NCI-H82 treated with DMSO at 0.1 percent for 48 hours (cell line): ENCODE measurements around the gene SLMAP.
A peak's percentile ranks its signal among the peaks of the same experiment; 100 is the strongest.
"Not testable (repeated sequence)": the region's sequence is repeated elsewhere in the genome, so short reads cannot be mapped to it uniquely, and the experiment has no call there.

Experiments used
- DNase-seq: peaks from one replicate; lab custom pipeline; 2025; ENCODE audit not compliant: unreplicated experiment; lab: John Stamatoyannopoulos, UW

The SLMAP gene

DNA sequence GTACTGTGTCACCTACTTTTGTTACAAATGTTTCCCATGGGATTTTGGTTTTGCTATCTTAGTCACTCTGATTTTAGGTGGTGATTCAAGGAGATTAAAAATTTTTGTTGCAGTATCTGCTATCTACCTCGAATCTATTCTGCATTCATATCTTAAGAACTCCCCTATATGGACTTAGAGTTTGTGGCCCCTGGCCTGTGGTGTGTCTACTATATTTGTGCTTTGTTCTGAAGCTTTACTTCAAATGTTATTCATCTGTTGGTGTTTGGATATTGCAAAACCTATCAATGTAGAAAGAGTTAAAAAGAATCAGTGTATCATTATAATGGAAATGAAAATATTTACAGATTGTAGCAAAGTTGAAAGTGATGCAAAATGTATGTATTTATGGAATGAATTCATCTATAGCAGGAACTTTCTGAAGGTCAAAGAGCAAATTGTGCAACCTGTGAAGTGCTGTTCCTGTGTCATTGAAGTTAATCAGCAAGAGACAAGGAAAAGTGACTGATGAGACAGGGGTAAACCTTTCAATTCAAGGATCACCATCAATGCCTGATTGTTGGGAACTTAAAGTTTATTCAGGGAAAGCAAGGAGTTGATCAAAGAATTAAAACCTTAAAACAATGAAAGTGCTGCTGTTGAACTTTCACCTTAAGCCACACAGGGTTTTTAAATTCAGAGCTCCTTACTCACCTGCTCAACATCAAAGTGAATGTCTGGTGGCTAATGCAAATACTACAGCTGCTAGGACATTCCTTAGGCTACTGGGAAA is 71.0 kb downstream of the SLMAP start:
- DNase-seq, result no peak

DNA sequence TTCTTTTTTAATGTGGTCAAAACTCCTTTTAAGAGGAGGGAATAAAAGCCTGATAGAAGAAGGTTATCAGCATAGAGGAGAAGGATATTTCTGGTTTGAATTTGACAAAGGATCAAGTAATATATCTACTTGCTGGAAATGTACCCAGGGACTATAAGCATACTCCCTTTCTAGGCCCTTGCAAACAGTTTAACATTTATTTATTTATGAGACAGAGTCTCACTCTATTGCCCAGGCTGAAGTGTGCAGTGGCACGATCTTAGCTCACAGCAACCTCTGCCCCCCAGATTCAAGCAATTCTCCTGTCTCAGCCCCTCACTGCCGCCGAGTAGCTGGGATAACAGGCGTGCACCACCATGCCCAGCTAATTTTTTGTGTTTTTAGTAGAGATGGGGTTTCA is 71.6 kb downstream of the SLMAP start:
- DNase-seq, result no peak

DNA sequence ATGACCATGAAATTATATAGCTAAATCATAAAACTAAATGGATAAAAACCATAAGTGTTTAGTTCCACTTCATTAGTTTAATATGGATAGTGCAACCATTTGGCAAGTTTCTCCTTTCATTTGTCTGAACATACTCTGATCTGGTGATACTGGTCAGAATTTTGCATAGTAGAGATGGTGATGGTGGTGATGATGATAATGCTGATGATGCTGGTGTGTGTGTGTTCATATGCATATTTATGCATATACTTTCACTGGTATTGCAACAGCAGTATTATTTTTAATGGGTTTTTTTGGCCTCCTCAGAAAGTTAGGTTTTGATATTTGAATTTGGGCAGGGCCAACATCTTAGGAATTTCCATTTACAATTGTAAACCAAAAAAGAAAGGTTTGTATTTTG is 76.4 kb downstream of the SLMAP start:
- DNase-seq, result no peak

DNA sequence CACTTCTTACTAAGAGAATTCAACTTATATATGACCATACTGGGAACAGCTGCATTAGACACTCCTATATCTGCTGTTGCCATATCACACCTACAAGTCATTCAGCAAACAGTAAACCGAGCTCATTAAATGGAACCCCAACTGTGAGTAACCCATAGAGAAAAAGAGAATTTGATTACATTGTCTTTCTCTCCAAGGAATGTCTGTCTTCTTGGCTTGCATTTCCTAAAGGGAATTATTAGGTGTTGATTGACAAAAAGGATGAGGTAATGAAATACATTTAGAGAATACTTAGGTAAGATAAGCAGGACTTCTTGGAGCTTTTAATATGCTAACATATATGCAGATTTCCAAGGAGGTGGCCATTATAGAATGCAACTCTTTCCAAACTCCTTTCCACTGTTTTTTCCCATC is 76.8 kb downstream of the SLMAP start:
- DNase-seq, result no peak

DNA sequence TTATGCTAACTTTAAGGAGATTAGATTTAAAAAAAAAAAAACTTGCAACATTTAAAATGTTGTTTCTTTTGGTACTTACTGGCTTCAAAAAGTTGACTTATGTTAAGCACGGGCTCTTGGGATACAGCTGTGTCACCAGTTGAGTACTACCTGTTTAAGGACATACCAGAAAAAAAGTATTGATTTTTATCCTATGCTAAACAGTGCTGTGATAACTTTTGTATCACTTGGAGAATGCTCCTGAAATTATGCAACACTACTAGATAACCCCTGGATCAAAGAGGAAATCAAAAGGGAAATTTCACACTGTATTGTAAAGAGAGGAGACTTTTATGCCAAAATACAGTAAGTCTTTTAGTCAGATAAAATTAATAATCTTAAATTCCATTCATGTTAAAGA is 77.7 kb downstream of the SLMAP start:
- no peak for DNase-seq

DNA sequence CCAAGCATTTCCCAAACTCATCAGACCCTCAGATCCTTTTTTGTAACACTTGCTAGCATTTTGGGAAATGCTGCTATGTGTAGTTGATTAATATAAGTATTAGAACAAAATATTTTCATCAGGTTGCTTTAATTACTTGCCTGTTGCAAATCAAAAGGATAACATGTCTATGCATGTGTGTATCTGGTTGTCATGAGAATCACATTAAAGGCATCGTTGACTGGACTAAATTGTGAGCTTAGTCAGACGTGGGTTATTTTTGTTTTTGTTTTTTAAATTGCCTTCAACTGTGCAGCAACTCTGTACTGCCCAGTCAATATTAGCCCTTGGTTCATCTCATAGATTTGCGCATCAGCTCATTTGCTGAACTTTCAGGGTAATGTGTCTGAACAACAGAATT is 81.6 kb downstream of the SLMAP start:
- no peak for DNase-seq

DNA sequence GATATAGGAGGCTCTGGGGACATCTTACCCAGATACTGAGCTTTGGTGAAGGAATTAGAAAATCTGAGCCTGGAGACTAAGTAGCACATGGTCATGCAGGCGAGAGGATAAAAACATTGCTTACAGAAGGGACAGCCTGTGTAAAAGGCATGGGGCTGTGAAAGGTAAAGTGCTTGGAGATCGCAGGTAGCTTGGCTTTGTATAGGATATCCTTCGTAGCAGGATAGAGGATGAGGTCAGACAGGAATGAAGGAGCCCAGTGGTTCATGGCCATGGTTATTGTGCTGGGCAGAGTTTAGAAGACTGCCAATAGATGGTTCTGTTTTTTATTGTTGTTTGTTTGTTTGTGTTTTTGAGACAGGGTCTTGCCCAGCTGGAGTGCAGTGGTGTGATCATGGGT is 82.5 kb downstream of the SLMAP start:
- DNase-seq, result no peak

DNA sequence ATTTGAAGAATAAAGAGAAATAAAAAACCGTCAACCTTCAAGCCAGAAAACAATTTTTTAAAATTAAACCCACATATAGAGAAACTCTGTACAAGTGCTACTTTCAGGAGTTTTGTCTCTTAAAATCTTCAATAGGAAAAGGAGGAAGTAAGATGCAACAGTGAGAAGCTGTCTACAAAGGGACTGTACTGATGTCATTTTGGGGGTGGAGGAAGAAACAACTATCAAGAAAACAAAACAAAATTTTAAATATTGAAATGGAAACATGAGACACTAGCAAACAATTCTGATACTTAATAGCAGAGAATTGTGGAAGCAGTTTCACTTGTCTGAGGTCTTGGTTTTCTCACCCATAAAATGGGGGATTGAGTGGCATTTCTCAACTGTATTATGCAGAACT is 84.4 kb downstream of the SLMAP start:
- DNase-seq, result no peak

DNA sequence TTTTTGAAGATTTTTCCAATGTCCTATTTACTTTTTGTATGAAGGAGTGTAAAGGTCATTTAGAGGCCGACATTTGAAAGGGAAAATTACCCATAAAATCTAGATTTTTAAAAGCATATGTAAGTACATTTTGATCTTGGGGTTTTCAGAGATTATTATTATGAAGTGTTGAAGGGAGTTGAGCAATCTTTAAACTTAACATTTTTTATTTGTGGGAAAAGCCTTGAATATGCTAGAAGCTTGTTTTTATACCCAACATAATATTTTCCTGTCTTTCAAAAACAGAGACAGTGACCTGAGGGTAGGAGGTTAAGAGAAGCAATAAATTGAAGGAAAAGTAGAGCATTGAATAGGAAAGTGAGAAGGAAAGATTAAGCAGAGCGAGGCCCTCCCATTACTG is 85.7 kb downstream of the SLMAP start:
- DNase-seq, result no peak

DNA sequence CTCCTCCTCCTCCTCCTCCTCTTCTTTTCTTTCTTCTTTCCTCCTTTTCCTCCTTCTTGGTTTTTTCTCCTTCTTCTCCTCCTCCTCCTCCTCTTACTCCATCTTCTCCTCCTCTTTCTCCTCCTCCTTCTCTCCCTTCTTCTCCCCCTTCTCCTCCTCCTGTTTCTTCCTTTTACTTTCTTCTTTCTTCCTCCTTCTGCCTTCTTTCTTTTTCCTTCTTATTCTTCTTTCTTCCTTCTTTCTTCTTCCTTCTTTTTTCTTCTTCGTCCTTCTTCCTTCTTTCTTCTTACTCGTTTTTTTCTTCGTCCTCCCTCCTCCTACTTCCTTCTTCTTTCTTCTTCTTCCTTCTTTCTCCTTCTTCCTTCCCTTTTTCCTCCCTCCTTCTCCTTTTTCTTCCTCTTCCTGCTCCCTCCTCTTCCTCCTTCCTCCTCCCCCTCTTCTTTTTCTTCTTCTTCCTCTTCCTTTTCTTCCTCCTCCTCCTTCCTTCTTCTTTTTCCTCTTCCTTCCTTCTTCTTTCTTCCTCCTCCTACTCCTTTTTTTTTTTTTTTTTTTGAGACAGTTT is 92.1 kb downstream of the SLMAP start:
- DNase-seq, result no peak

DNA sequence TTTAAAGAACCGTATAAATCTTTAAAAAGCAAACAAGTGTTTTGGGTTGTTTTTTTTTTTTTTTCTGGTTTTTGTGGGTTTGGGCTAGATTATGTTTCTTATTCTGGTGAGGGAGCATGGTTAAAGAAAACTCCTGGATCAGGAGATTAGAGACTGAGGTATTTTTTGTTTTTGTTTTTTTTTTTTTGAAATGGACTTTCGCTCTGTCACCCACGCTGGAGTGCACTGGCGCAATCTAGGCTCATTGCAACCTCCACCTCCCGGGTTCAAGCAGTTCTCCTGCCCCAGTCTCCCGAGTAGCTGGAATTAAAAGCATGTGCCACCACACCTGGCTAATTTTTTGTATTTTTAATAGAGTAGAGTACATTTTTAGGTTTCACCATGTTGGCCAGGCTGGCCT is 95.2 kb downstream of the SLMAP start:
- DNase-seq, result no peak

DNA sequence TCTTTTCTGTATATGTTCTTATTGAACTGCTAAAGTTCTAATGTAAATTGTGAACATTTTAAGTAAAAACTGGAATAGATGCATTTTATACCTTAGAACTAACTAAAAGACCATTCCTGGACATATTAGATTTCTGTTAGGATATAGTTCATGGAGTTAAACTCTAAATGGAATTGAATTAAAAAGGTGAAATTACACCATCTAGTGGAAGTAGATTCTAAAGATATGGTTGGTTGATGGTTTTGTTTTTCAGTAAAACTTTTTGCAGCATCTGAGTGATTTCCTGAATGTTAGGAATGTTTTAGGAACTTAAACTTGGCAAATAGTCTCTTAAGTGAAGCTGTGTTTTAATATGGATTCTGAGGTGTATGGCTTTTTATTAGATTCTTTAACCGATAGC is 96.8 kb downstream of the SLMAP start:
- no peak for DNase-seq

DNA sequence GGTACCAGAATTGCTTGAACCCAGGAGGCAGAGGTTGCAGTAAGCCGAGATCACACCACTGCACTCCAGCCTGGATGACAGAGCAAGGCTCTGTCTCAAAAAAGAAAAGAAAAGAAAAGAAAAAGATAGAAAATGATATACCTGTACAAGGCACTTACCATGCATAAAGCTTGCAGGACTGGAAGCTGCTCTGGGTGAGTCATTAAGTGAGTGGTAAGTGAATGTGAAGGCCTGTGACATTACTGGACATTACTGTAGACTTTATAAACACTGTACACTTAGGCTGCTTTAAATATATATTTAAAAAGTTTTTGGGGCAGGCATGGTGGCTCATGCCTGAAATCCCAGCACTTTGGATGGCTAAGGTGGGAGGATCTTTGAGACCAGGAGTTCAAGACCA is 99.2 kb downstream of the SLMAP start:
- no peak for DNase-seq

DNA sequence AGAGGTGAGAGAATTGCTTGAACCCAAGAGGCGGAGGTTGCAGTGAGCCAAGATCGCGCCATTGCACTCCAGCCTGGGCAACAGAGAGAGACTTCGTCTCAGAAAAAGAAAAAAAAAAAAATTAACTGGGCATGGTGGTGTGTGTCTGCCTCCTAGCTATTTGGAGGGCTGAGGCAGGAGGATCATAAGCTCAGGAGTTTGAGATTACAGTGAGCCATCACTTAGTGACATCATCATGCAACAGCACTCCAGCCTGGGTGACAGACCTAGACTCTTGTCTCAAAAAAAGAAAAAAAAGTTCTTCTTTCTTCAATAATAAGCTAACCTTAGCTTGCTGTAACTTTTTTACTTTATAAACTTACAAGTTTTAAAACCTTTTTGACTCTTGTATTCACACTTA is 99.8 kb downstream of the SLMAP start:
- DNase-seq, result no peak

DNA sequence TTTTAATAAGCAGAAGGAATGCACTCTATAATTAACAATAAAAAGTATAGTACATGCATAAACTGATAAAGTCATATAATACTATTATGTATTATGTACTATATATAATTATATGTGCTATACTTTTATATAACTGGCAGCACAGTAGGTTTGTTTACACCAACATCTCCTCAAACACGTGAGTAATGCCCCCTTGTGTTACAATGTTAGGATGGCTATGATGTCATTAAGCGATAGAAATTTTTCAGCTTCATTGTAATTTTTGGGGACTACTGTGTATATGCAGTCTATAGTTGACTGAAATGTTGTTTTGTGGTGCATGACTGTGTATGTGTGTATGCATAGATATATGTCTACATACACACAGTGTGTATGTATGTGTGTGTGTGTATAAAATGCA is 100.6 kb downstream of the SLMAP start:
- no peak for DNase-seq

DNA sequence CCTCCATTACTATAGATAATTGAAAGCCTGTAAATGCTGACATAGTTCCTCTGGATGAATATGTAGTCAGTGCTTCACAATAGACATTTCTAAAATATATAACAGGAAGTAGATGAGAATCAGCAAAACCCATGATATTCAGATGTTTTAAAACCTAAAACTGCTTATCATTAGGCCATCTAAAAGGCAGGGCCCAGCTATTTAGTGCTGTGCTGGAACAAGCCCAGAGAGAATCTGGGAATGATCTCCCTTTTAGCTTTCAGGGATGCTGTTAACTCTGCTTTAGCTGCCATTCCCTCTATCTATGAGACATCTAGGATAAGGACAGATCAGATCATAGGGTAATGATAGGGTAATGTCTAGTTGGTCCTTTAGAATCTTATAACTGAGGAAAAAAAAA is 106.8 kb downstream of the SLMAP start:
- no peak for DNase-seq

DNA sequence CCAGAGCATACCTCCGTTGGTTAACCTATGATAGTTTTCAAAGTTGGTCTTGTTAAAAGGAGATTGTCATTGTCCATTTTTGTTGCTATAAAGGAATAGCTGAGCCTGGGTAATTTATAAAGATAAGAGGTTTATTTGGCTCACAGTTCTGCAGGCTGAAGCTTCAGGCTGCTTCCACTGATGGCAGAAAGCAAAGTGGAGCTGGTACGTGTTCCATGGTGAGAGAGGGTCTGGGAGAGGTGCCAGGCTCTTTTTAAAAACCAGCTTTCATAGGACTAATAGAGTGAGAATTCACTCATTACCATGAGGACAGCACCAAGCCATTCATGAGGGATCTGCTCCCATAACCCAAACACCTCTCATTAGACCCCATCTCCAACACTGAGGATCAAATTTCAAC is 107.3 kb downstream of the SLMAP start:
- no peak for DNase-seq

DNA sequence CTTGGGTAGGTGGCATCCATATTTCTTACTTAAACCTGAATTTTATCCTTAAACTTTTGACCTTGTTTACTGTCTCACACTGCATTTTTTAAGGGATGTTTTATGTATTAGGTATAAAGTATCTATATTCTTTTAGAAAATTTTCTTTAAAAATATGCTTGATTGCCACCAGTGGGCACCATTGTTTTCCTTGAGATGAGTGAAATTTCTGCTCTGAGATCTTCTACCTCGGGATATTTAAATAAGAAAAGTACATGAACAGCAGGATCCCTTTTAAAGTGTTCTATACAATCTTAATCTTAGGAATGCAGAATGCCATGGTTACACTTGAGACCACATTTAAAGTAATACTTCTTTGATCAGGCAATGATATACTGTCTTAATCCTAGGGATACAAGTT is 108.7 kb downstream of the SLMAP start:
- no peak for DNase-seq

DNA sequence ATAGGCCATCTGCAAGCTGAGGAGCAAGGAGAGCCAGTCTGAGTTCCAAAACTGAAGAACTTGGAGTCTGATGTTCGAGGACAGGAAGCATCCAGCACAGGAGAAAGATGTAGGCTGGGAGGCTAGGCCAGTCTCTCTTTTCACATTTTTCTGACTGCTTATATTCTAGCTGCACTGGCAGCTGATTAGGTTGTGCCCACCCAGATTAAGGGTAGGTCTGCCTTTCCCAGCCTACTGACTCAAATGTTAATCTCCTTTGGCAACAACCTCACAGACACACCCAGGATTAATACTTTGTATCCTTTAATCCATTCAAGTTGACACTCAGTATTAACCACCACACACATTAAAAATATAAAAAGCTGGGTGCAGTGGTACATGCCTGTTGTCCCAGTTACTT is 113.0 kb downstream of the SLMAP start:
- DNase-seq, result peak; percentile 3

DNA sequence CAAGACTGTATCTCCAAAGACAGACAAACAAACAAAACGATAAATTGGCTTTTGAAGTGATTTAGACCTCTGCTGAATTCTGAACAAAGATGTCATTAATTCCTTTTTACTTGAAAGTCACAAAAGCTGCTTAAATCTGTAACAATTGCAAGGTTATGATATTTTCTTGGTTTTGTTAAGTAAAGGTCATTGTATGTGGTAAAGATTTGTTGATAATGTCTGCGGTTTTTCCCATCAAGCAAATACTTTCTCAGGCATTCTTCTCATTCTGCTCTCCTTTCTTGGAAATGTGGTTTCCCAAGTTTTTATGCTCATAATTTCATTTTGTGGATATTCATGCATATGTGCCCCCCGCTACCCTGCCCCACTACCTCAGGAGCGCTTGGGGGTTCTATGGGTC is 116.5 kb downstream of the SLMAP start:
- DNase-seq, result no peak

DNA sequence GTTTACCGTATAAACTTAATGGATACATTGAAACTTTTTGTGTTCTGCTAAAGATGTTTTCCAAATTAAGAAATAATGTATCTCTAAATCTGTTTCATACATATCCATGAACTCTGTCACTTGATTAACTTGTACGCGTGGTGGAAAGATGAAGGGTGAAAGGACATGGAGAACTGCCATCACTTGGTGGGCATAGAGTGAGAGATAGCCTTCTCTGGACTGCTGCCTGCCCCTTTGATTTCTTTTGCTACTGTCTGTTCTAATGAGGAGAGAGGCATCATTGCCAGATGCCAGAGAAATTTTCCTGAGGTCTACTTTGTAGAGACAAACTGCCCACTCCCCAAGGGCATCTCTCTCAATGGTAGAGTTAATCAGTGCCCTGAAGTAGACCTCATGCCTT is 120.5 kb downstream of the SLMAP start:
- DNase-seq, result no peak

DNA sequence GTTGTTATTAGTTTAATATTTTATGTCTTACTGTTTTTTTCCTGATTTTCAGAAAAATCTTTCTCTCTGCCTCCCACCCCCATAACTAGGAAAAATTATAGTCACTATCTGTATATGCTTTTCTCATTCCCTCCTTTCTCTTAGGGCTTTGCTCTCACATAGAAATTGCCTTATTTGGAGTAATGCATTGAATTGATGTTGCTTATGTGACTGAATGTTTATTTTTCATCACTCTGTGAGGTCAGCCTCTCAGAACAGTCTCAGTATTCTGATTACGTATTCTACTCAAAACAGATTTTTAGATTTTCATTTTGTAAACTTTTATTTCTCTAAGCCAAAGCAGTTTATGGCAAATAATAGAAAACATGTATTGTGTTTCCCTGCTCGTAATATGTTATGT is 121.0 kb downstream of the SLMAP start:
- no peak for DNase-seq

DNA sequence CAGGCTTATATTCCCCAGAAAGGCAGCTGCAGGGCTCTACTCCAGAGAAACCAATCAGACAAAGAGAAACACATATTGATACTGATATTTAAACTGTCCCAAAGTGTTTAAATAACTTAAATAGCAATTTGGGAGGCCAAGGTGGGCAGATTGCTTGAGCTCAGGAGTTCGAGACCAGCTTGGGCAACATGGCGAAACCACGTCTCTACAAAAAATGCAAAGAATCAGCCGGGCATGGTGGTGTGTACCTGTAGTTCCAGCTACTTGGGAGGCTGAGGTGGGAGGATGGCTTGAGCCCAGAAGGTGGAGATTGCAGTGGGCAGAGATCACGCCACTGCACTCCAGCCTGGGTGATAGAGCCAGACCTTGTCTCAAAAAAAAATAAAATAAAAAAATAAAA is 128.3 kb downstream of the SLMAP start:
- not testable (repeated sequence) for DNase-seq
